Nephron progenitor cell (in vitro differentiated cells): Measurements from ENCODE around the gene TBCK.

Source experiments
- DNase-seq: peaks from one replicate; pipeline ENCODE4 v3.0.0; 2021
- H3K27ac Mint-ChIP-seq: 2 replicates; pipeline ENCODE4 v1.8.0; 2021; ENCODE audit warnings: mild to moderate bottlenecking, moderate library complexity, mixed read lengths
- H3K27me3 Mint-ChIP-seq: 2 replicates; pipeline ENCODE4 v1.8.0; 2021; ENCODE audit warnings: mild to moderate bottlenecking, low read depth, mixed read lengths; ENCODE audit not compliant: poor library complexity
- H3K36me3 Mint-ChIP-seq: 2 replicates; pipeline ENCODE4 v1.8.0; 2021; ENCODE audit warnings: low read depth, mixed read lengths
- H3K4me1 Mint-ChIP-seq: 2 replicates; pipeline ENCODE4 v1.8.0; 2021; ENCODE audit warnings: mixed read lengths
- H3K4me3 Mint-ChIP-seq: 2 replicates; pipeline ENCODE4 v1.8.0; 2021; ENCODE audit warnings: mild to moderate bottlenecking, moderate library complexity, mixed read lengths
- H3K9me3 Mint-ChIP-seq: 2 replicates; pipeline ENCODE4 v1.8.0; 2021; ENCODE audit warnings: mild to moderate bottlenecking, moderate library complexity, mixed read lengths
- TF ChIP-seq, protein P1 (sequence below): fragments of 200-600 bp; sonication (generic); IDR thresholded peaks from 2 replicates; pipeline ENCODE4 v1.5.0; 2021; ENCODE audit warnings: antibody characterized with exemption

Gene TBCK

DNA sequence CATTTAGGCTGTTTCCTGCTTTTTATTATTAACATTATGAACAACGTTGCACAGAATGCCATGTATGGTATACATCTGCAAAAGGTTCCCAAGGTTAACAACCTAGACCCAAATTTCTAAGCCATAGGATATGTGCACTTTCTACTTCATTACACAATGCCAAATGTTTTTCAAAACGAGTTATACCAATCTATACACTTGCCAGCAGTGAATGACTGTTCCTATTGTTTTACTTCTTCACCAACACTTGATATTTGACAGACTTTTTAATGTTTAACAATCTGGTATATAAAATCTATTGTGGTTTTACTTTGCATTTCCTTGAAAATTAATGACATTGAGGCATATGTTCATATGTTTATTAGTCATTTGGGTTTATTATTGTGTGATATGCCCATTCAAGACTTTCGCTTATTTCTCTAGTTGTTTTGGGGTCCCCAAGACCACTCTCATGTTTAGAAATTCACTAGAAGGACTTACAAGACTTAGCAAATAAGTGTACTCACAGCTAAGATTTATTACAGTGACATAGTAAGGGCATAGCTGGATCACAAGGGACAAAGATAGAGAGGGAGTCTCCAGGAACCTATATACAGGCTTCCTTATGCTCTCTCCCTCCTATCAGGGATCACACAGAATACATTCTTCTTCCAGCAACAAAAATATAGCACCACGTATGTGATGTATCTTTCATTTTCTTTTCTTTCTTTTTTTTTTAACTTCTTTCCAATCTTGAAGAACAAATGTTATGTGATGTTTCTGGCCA is 62.5 kb downstream of the TBCK start:
- Mint-ChIP-seq H3K27ac (peak overlapping the region; percentile 8), H3K36me3 (peaks cover 22% of the 10 kb centered on the region), H3K27me3 (no peaks in the 10 kb centered on the region), H3K9me3 (no peaks in the 10 kb centered on the region), H3K4me3 (no peak overlapping the region), H3K4me1 (no peaks in the 10 kb centered on the region)
- no peak for DNase-seq
- TF ChIP-seq, protein P1, sequence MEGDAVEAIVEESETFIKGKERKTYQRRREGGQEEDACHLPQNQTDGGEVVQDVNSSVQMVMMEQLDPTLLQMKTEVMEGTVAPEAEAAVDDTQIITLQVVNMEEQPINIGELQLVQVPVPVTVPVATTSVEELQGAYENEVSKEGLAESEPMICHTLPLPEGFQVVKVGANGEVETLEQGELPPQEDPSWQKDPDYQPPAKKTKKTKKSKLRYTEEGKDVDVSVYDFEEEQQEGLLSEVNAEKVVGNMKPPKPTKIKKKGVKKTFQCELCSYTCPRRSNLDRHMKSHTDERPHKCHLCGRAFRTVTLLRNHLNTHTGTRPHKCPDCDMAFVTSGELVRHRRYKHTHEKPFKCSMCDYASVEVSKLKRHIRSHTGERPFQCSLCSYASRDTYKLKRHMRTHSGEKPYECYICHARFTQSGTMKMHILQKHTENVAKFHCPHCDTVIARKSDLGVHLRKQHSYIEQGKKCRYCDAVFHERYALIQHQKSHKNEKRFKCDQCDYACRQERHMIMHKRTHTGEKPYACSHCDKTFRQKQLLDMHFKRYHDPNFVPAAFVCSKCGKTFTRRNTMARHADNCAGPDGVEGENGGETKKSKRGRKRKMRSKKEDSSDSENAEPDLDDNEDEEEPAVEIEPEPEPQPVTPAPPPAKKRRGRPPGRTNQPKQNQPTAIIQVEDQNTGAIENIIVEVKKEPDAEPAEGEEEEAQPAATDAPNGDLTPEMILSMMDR, result no peak

DNA sequence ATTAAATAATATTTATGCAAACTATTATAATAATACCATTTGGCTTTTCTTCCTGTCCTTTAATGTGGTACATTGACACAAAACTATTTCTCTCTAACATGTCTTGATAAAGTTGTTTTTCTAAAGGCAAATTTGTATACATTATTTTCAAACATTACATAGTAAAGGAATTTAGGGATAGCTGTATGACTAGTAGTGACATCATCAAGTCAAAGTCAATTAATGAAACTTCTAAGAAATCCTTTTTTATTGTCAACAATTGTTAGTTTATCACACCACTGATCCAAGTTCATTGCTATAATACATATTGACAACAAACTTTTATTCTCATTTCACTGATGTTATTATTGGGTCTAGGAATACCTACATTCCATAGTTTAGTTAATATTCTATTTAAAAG is 68.4 kb downstream of the TBCK start:
- no peaks in the 10 kb centered on the region for H3K9me3 Mint-ChIP-seq
- no peak overlapping the region for H3K27ac Mint-ChIP-seq
- no peak for DNase-seq
- TF ChIP-seq, protein P1, result no peak
- H3K36me3 Mint-ChIP-seq, result peaks cover 17% of the 10 kb centered on the region
- no peaks in the 10 kb centered on the region for H3K4me1 Mint-ChIP-seq
- H3K4me3 Mint-ChIP-seq, result no peak overlapping the region
- no peaks in the 10 kb centered on the region for H3K27me3 Mint-ChIP-seq

DNA sequence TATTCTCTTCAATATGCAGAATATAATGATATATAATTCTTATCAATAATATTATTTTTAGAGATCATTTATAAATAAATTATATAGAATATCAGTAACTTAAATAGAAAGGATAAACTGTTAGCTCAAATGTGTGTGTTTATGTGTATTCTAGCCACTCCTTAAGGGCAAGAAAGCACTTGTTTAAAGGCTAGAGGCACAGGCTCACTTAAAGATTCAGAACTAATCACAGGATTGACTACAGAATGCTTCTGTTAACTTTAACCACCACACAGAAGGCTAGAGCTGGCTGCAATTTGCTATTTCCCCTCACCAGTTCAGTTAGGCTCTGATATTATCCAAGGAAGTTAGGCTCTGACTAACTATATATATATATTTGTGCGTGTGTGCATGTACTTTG is 69.6 kb downstream of the TBCK start:
- TF ChIP-seq, protein P1, result no peak
- Mint-ChIP-seq H3K4me1 (no peaks in the 10 kb centered on the region), H3K36me3 (peaks cover 22% of the 10 kb centered on the region), H3K27ac (no peak overlapping the region), H3K4me3 (no peak overlapping the region), H3K9me3 (no peaks in the 10 kb centered on the region), H3K27me3 (no peaks in the 10 kb centered on the region)
- DNase-seq, result no peak

DNA sequence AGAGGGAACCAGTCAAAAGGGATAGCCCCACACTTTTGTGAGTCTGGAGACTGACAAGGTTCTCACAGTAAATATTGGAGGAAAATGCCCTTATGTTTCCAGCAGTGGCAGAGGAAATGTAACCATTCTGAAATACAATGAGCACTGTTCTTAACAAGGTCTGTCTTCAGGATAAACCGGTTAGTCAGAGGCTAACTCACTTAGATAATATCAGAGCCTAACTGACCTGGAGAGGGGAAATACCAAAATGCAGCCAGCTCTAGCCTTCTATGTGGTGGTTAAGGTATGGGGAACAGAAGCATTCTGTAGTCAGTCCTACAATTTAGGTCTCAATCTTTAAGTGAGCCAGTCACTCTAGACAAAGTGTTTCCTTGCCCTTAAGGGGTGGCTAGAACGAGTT is 70.8 kb downstream of the TBCK start:
- Mint-ChIP-seq H3K9me3 (no peaks in the 10 kb centered on the region), H3K36me3 (peaks cover 22% of the 10 kb centered on the region), H3K4me1 (no peaks in the 10 kb centered on the region), H3K27ac (peak overlapping the region; percentile 43), H3K4me3 (no peak overlapping the region), H3K27me3 (no peaks in the 10 kb centered on the region)
- TF ChIP-seq, protein P1, result no peak
- DNase-seq, result no peak

DNA sequence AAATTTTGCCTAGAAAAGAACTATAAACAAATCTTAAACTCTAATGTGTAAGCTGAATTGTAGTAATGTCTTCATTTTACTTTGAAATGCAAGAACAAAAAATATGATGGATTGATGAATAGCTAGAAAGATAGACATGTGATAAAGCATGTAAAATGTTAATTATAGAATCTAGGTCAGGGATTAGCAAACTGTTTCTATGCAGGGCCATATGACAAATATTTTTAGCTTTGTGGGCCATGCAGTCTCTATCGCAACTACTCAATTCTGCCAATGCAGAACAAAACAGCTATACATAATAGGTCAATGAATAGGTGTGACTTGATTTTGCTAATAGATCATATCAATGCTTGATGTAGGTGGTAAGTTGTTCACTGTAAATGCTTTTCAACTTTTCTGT is 75.3 kb downstream of the TBCK start:
- Mint-ChIP-seq H3K4me1 (peaks cover 5% of the 10 kb centered on the region), H3K27me3 (no peaks in the 10 kb centered on the region), H3K27ac (no peak overlapping the region), H3K4me3 (no peak overlapping the region), H3K9me3 (no peaks in the 10 kb centered on the region), H3K36me3 (peaks cover 13% of the 10 kb centered on the region)
- no peak for DNase-seq
- TF ChIP-seq, protein P1, result no peak

DNA sequence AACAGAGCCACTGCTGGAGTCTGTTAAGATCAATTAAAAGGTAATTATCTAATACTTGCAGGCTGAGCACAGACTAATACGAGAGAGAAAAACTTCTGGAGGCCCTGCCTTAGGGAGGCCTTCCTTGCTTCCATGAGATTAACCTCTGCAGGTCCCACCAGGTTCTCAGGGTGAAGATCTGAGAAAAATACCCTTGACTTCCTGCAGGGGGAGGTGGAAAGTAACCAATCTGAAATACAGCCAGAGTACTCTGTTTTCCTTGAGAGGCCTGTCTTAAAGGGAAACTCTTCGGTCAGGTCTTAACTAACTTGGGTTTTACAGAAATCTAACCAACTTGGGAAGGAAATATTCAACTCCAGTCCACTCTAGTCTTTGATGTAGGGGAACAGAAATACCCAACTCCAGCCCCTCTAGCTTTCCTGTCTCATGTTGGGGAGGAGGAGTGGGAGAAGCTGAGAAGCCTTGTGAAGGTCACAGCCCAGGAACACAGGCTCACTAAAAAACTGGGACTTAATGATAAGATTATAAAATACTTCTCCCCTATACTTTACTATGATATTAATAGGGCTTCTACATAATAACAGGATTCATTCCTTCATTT is 77.1 kb downstream of the TBCK start:
- no peak overlapping the region for H3K4me3 Mint-ChIP-seq
- peak; percentile 24 for DNase-seq
- H3K27ac Mint-ChIP-seq, result no peak overlapping the region
- TF ChIP-seq, protein P1, result peak; percentile 73
- no peaks in the 10 kb centered on the region for H3K9me3 Mint-ChIP-seq
- H3K36me3 Mint-ChIP-seq, result peaks cover 27% of the 10 kb centered on the region
- H3K27me3 Mint-ChIP-seq, result no peaks in the 10 kb centered on the region
- H3K4me1 Mint-ChIP-seq, result peaks cover 5% of the 10 kb centered on the region
